NT2/D1 (cell line): Measurements from ENCODE around the gene COPS2.

Experiments used
- SUZ12 ChIP-seq: IDR thresholded peaks from 2 replicates; pipeline ENCODE4 v1.6.1; 2011; ENCODE audit not compliant: insufficient read length, insufficient read depth; ENCODE audit errors: extremely low read depth
- YY1 ChIP-seq: IDR thresholded peaks from 2 replicates; pipeline ENCODE4 v1.6.1; 2011; ENCODE audit not compliant: insufficient read length, insufficient read depth
- ZNF274 ChIP-seq: IDR thresholded peaks from 2 replicates; pipeline ENCODE4 v1.6.1; 2011; ENCODE audit warnings: mild to moderate bottlenecking, low read depth, low read length

GRCh38 chr15:49191892-49192291, 36.5 kb upstream of the COPS2 start:
- no peak for TF ChIP-seq ZNF274
- no peak for TF ChIP-seq SUZ12
- TF ChIP-seq YY1 = no peak
